Loucy (cell line): ENCODE results near the gene SYNJ1.
A peak's percentile ranks its signal among the peaks of the same experiment; 100 is the strongest.

Experiments
- H2AFZ ChIP-seq: fragments of 200-600 bp; sonication (generic); 2 replicates; pipeline ENCODE4 v1.6.0; 2016; ENCODE audit warnings: antibody characterized with exemption, mild to moderate bottlenecking, low read length, moderate library complexity
- H3F3A ChIP-seq: fragments of 200-600 bp; 2 replicates; pipeline ENCODE4 v1.6.0; 2016; ENCODE audit warnings: antibody characterized with exemption, low read depth, mild to moderate bottlenecking
- H3K27me3 ChIP-seq: fragments of 200-600 bp; sonication (generic); 2 replicates; pipeline ENCODE4 v1.6.1; 2014; ENCODE audit warnings: low read length, mild to moderate bottlenecking; ENCODE audit not compliant: insufficient read depth, poor library complexity, severe bottlenecking
- H3K36me3 ChIP-seq: fragments of 200-600 bp; sonication (generic); 2 replicates; pipeline ENCODE4 v1.6.1; 2016; ENCODE audit warnings: low read length; ENCODE audit not compliant: insufficient read depth
- H3K4me1 ChIP-seq: fragments of 200-600 bp; sonication (generic); 2 replicates; pipeline ENCODE4 v1.5.1; 2014; ENCODE audit warnings: low read length, mild to moderate bottlenecking; ENCODE audit not compliant: insufficient read depth, poor library complexity, severe bottlenecking
- H3K4me2 ChIP-seq: fragments of 200-600 bp; sonication (generic); 2 replicates; pipeline ENCODE4 v1.6.0; 2014; ENCODE audit warnings: antibody characterized with exemption, low read length, low read depth, mild to moderate bottlenecking; ENCODE audit not compliant: poor library complexity, severe bottlenecking
- H3K4me3 ChIP-seq: fragments of 200-600 bp; sonication (generic); 2 replicates; pipeline ENCODE4 v1.5.1; 2014; ENCODE audit warnings: low read length, mild to moderate bottlenecking, mixed read lengths; ENCODE audit not compliant: poor library complexity, severe bottlenecking
- H3K79me2 ChIP-seq: fragments of 200-600 bp; sonication (generic); 2 replicates; pipeline ENCODE4 v1.6.1; 2014; ENCODE audit warnings: low read length; ENCODE audit not compliant: insufficient read depth
- H3K9ac ChIP-seq: fragments of 200-600 bp; sonication (generic); 2 replicates; pipeline ENCODE4 v1.6.0; 2014; ENCODE audit warnings: mild to moderate bottlenecking, low read depth, low read length, moderate library complexity; ENCODE audit not compliant: poor library complexity, severe bottlenecking
- H3K9me2 ChIP-seq: fragments of 200-600 bp; sonication (generic); replicated peaks from 2 replicates; pipeline ENCODE4 v1.6.1; 2016; ENCODE audit warnings: low read depth, low read length, mixed read lengths
- H3K9me3 ChIP-seq: fragments of 200-600 bp; sonication (generic); 2 replicates; pipeline ENCODE4 v1.6.1; 2014; ENCODE audit warnings: mild to moderate bottlenecking, antibody characterized with exemption, low read length, low read depth; ENCODE audit not compliant: insufficient read depth
- H4K20me1 ChIP-seq: fragments of 200-600 bp; sonication (generic); 2 replicates; pipeline ENCODE4 v1.6.0; 2014; ENCODE audit warnings: antibody characterized with exemption, low read length, mild to moderate bottlenecking; ENCODE audit not compliant: insufficient read depth, poor library complexity, severe bottlenecking
- EZH2phosphoT487 ChIP-seq: fragments of 200-600 bp; IDR thresholded peaks from 2 replicates; pipeline ENCODE4 v1.6.1; 2018; ENCODE audit warnings: antibody characterized with exemption, mild to moderate bottlenecking, moderate library complexity, borderline replicate concordance
- TF ChIP-seq, protein P1 (sequence below): fragments of 200-600 bp; sonication (generic); conservative IDR thresholded peaks from 2 replicates; pipeline ENCODE4 v1.5.1; 2014; ENCODE audit warnings: mild to moderate bottlenecking, antibody characterized with exemption, low read length

SYNJ1 gene

DNA sequence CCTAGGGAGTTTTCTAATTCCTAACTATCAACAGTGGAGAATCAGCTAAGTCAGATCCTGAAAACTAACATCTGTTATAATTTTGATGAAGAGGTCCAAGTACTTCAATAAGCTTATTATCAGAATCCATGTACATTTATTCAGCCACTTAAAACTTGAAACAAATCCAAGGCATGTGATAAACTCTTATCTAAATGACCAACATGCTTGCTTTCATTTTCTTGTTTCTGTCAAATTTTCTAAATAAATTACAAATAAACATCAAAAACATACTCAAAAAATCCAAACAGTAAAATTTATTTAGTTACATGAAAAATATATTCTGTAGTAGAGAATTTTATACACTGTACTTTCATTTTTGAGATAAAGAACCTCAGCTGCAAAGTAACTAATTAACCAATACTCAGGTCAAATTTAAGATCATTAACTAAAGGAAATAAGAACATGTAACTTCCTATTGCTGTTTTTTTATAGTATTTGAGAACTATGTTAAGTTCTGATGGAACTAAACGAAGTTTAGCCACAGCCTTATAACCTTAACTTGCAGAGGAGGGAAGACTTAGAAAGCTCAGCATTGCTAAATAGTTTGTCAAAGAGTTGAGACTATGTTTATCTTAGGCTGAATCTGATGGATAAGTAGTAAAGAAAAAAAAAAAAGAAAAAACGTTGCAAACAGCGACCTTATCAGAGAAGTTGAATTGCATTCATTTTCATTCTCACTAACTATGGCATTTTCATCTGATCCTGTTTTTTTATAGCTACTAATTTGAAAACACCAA lies 44.9 kb downstream of the SYNJ1 start:
- Histone ChIP-seq H3K27me3 (no peaks in the 10 kb centered on the region), H3K4me1 (peaks cover 5% of the 10 kb centered on the region), H4K20me1 (no peaks in the 10 kb centered on the region), H3K9me2 (no peaks in the 10 kb centered on the region), H3K79me2 (no peaks in the 10 kb centered on the region), H3K9me3 (no peaks in the 10 kb centered on the region), H3K4me2 (peak overlapping the region; percentile 27), H3K36me3 (peaks cover 4% of the 10 kb centered on the region; the same call in 1 of the 2 replicates), H3K4me3 (no peak overlapping the region), H3F3A (no peaks in the 10 kb centered on the region), H2AFZ (no peak overlapping the region), H3K9ac (no peak overlapping the region)
- TF ChIP-seq, protein P1, sequence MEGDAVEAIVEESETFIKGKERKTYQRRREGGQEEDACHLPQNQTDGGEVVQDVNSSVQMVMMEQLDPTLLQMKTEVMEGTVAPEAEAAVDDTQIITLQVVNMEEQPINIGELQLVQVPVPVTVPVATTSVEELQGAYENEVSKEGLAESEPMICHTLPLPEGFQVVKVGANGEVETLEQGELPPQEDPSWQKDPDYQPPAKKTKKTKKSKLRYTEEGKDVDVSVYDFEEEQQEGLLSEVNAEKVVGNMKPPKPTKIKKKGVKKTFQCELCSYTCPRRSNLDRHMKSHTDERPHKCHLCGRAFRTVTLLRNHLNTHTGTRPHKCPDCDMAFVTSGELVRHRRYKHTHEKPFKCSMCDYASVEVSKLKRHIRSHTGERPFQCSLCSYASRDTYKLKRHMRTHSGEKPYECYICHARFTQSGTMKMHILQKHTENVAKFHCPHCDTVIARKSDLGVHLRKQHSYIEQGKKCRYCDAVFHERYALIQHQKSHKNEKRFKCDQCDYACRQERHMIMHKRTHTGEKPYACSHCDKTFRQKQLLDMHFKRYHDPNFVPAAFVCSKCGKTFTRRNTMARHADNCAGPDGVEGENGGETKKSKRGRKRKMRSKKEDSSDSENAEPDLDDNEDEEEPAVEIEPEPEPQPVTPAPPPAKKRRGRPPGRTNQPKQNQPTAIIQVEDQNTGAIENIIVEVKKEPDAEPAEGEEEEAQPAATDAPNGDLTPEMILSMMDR: no peak

DNA sequence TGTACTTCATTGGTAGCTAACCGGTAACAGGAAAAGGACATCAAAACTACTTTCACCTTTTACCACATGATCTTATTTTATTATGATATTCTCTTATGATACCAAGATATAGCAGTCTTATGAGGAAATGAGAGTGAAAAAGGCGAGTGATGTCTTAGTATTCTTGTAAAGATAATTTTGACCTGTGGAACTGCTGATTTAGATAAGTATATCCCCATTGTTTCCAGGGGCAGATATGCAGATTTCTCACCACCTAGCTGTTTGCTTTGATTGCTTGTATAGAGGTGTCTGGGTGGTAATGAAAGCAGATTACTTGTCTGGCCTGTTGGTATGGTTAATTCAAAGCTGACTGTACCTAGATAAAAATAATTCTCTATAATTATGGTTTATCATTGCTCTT lies 53.1 kb downstream of the SYNJ1 start:
- TF ChIP-seq, protein P1: no peak
- TF ChIP-seq EZH2phosphoT487: no peak
- no peaks in the 10 kb centered on the region for H3K79me2 ChIP-seq

DNA sequence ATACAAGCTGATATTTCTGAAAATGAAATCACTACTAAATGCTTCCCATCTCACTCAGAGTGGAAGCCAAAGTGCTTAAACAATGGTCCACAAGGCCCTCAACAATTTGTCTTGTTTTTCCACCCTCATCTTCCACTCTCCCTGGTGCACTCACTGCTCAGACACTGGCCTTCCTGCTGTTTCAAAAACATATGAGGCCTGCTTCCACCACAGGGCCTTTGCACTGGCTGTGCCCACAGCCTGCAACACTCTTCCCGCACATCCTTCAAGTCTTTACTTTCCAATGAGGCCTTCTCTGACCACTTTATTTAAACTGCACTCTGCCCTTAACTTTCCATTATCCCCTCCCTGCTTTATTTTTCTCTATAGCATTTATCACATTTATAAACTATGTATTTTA lies 53.8 kb downstream of the SYNJ1 start:
- H4K20me1 ChIP-seq: no peaks in the 10 kb centered on the region
- peaks cover 6% of the 10 kb centered on the region; the same call in 1 of the 2 replicates for H3K36me3 ChIP-seq
- H3K9me2 ChIP-seq: no peaks in the 10 kb centered on the region
- H3K4me2 ChIP-seq: no peak overlapping the region
- H3K27me3 ChIP-seq: no peaks in the 10 kb centered on the region
- H3K4me1 ChIP-seq: no peaks in the 10 kb centered on the region
- H3K79me2 ChIP-seq: no peaks in the 10 kb centered on the region
- no peak overlapping the region for H3K4me3 ChIP-seq
- no peak overlapping the region for H3K9ac ChIP-seq
- H3F3A ChIP-seq: no peaks in the 10 kb centered on the region
- no peak overlapping the region for H2AFZ ChIP-seq
- TF ChIP-seq, protein P1: no peak
- no peak for TF ChIP-seq EZH2phosphoT487
- H3K9me3 ChIP-seq: no peaks in the 10 kb centered on the region

More for the DNA sequence above, 53.1 kb downstream of the SYNJ1 start:
- Histone ChIP-seq H4K20me1 (no peaks in the 10 kb centered on the region), H3F3A (no peaks in the 10 kb centered on the region), H2AFZ (no peak overlapping the region), H3K9me2 (no peaks in the 10 kb centered on the region), H3K36me3 (peaks cover 6% of the 10 kb centered on the region; the same call in 1 of the 2 replicates), H3K4me1 (no peaks in the 10 kb centered on the region), H3K9me3 (no peaks in the 10 kb centered on the region), H3K4me2 (no peak overlapping the region), H3K4me3 (no peak overlapping the region), H3K9ac (no peak overlapping the region), H3K27me3 (no peaks in the 10 kb centered on the region)
